HL-60 (cell line): ENCODE results near the gene DNAJC22.

Experiments
- CTCF ChIP-seq: IDR thresholded peaks from one replicate; pipeline ENCODE4 v1.5.1; 2011; ENCODE audit warnings: low read length, control low read depth, inconsistent platforms; ENCODE audit not compliant: insufficient read depth
- POLR2AphosphoS5 ChIP-seq: IDR thresholded peaks from 2 replicates; pipeline ENCODE4 v1.6.1; 2012; ENCODE audit warnings: low read depth

GRCh38 chr12:49309386-49309785 lies 37.3 kb upstream of the DNAJC22 start:
- TF ChIP-seq CTCF (no peak), POLR2AphosphoS5 (no peak)
